ENCODE data around the gene LETM1. TPM values are rescaled to one million over a fixed set of nuclear protein-coding genes. Genes with fewer than 3 reads are reported as not detected.

Gene LETM1
- total and polyA plus RNA-seq, 2 of the 8 experiments (the other 6 are each of a cell fraction or from before 2014, with no cell fraction given) = 19.8 to 50.1 TPM

DNA sequence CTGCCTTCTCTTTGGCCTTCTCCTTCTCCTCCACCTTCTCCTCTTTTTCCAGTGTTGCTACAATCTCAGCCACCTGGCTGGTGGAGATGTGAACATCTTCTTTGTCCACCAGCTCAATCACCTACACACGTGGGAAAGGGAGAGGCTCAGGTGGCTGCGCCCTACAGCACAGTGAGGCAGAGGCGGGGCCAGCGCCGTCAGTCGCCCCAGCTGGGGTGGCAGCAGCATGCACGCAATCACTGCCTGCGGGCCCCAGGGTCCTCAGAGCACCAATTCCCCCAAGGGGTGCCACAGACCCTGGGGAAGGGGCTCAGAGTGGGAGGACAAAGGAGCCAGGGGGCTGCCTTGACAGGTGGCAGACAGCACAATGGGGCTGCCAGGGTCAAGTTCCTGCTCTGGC, 41.5 kb downstream of the LETM1 start:
- no peak overlapping the region for H2BK5ac ChIP-seq (ENCODE audit: low read depth, low read length)
- H4K20me1 ChIP-seq (replicated peaks in 1 of 2; ENCODE audit: control insufficient read depth in 1 of 2, insufficient read depth in 2 of 2, low read length in 2 of 2) = peaks cover 0 to 13% of the 10 kb centered on the region in 2 experiments
- H3K23me2 ChIP-seq (ENCODE audit: low read depth, low read length) = no peaks in the 10 kb centered on the region
- H3K23ac ChIP-seq (ENCODE audit: insufficient read length) = no peak overlapping the region
- POLR2A ChIA-PET (ENCODE audit: partially characterized antibody) = interaction anchor here (1.8 kb wide), 1 partner anchor 20 kb away, joined by 4 read pairs; no protein-coding TSS in a partner anchor
- WGBS, 2 experiments (ENCODE audit: extremely low coverage in 1 of 2, insufficient coverage in 1 of 2, insufficient read length in 1 of 2, insufficient replicate concordance in 2 of 2, low coverage in 1 of 2, low lambda C conversion rate in 2 of 2, missing lambda C conversion rate in 1 of 2) = 93% methylated on average over 8 of the region's 8 CpGs; no CpG with 5 or more reads in 1 of the 2 experiments
- CTCF ChIA-PET (ENCODE audit: partially characterized antibody) = interaction anchor here (0.7 to 71.2 kb wide), 10 partner anchors 8 to 121 kb away, joined by 3 to 2507 read pairs (median 4); no protein-coding TSS in a partner anchor
- no peak overlapping the region for H4K91ac ChIP-seq (replicated peaks; ENCODE audit: insufficient read length, low read length)
- no peak overlapping the region for H2AFZ ChIP-seq (ENCODE audit: low read length)
- no peak overlapping the region for H3K18ac ChIP-seq (ENCODE audit: extremely low read depth, low read length)
- no peaks in the 10 kb centered on the region for H3K79me1 ChIP-seq (ENCODE audit: low read depth, low read length)
- H2BK12ac ChIP-seq (ENCODE audit: low read depth, low read length) = no peak overlapping the region
- DNase-seq (ENCODE audit: low read depth in 1 of 2, low spot score in 2 of 2) (no peak), FAIRE-seq (no peak)
- H2AK5ac ChIP-seq (ENCODE audit: low read depth, low read length) = no peak overlapping the region
- no peak overlapping the region for H3K14ac ChIP-seq (ENCODE audit: insufficient read length)
- H3K4me1 ChIP-seq (replicated peaks in 1 of 4; ENCODE audit: control insufficient read depth in 3 of 4, insufficient read depth in 4 of 4, low read length in 3 of 4) = no peaks in the 10 kb centered on the region; a peak in 1 of 7 replicates
- H3K36me3 ChIP-seq (ENCODE audit: control insufficient read depth in 2 of 4, insufficient read depth in 4 of 4, low read length in 3 of 4) = peaks cover 0 to 15% (median 9%) of the 10 kb centered on the region in 4 experiments; a peak in 6 of 8 replicates
- H2BK20ac ChIP-seq (ENCODE audit: low read length) = no peak overlapping the region
- H3K9ac ChIP-seq (replicated peaks in 1 of 4; ENCODE audit: extremely low read depth in 1 of 4, low read depth in 3 of 4, low read length in 3 of 4) = no peak overlapping the region
- TF ChIP-seq SIRT6 (IDR thresholded peaks at IDR 0.05; ENCODE audit: low read length) (no peak), CEBPB (IDR thresholded peaks at IDR 0.05; ENCODE audit: low read depth, low read length) (no peak), BACH1 (IDR thresholded peaks at IDR 0.05; ENCODE audit: low read length) (no peak), KDM5A (IDR thresholded peaks at IDR 0.05; ENCODE audit: low read length) (no peak), POLR2AphosphoS5 (IDR thresholded peaks at IDR 0.05; ENCODE audit: low read depth, low read length) (no peak), KDM1A (IDR thresholded peaks at IDR 0.05; ENCODE audit: borderline replicate concordance, low read length) (no peak)
- TF ChIP-seq, protein P1, sequence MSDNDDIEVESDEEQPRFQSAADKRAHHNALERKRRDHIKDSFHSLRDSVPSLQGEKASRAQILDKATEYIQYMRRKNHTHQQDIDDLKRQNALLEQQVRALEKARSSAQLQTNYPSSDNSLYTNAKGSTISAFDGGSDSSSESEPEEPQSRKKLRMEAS (IDR thresholded peaks at IDR 0.05) = no peak
- H3K4ac ChIP-seq (replicated peaks; ENCODE audit: insufficient read length, low read depth, low read length) = no peak overlapping the region
- no peaks in the 10 kb centered on the region for H3K27me3 ChIP-seq (replicated peaks in 1 of 4; ENCODE audit: control insufficient read depth in 3 of 4, extremely low read depth in 1 of 4, insufficient read depth in 3 of 4, low read length in 3 of 4)
- no peak overlapping the region for H3K27ac ChIP-seq (ENCODE audit: low read depth, low read length)
- no peaks in the 10 kb centered on the region for H3K9me3 ChIP-seq (ENCODE audit: insufficient read depth in 2 of 2, low read depth in 1 of 2, low read length in 1 of 2)
- H2BK120ac ChIP-seq (replicated peaks; ENCODE audit: low read depth, low read length) = no peak overlapping the region
- no peak overlapping the region for H2BK15ac ChIP-seq (ENCODE audit: low read length)
- no peak overlapping the region for H3K4me2 ChIP-seq (ENCODE audit: insufficient read depth in 1 of 2, low read depth in 2 of 2, low read length in 2 of 2)
- H3K79me2 ChIP-seq (ENCODE audit: control insufficient read depth in 1 of 2, insufficient read depth in 2 of 2, low read length in 2 of 2) = no peaks in the 10 kb centered on the region
- H3K4me3 ChIP-seq (ENCODE audit: extremely low read depth in 1 of 4, insufficient read depth in 2 of 4, low read depth in 3 of 4, low read length in 4 of 4) = no peak overlapping the region
- no peak overlapping the region for H4K5ac ChIP-seq (ENCODE audit: insufficient read length, low read depth, low read length)
- H3K56ac ChIP-seq (replicated peaks; ENCODE audit: insufficient read length, low read depth, low read length) = no peak overlapping the region
- H4K8ac ChIP-seq (ENCODE audit: extremely low read depth, insufficient read depth, low read length) = no peak overlapping the region
